Hematopoietic multipotent progenitor cell treated with erythropoietin and hydrocortisone succinate and interleukin-3 and kit ligand, for 4 days (in vitro differentiated cells): ENCODE data around the gene PPP3R1.

ENCODE experiments used
- DNase-seq: peaks from one replicate; pipeline ENCODE4 v3.0.0-alpha.2; 2015

Gene PPP3R1

GRCh38 chr2:68252400-68253218 is at the start of gene PPP3R1:
Gene PPP3R1 (minus strand): TSS chr2:68252532. CDS start chr2:68252127, 405 bp downstream.
- DNase-seq, result peak; percentile 98

GRCh38 chr2:68295516-68295915 is 43.2 kb upstream of the PPP3R1 start:
- peak; percentile 92 for DNase-seq

- DNase-seq, result no peak
Measured at GRCh38 chr2:68294913-68295312, 42.6 kb upstream of the PPP3R1 start.

- DNase-seq, result no peak
Measured at GRCh38 chr2:68294187-68294586, 41.9 kb upstream of the PPP3R1 start.

GRCh38 chr2:68293755-68294154 is 41.4 kb upstream of the PPP3R1 start:
- peak; percentile 35 for DNase-seq

- no peak for DNase-seq
Measured at GRCh38 chr2:68293024-68293423, 40.7 kb upstream of the PPP3R1 start.

GRCh38 chr2:68292108-68292710 is 39.9 kb upstream of the PPP3R1 start:
- DNase-seq, result peak; percentile 78

GRCh38 chr2:68291314-68291713 is 39.0 kb upstream of the PPP3R1 start:
- no peak for DNase-seq

- peak; percentile 68 for DNase-seq
Measured at GRCh38 chr2:68290901-68291300, 38.6 kb upstream of the PPP3R1 start.

- DNase-seq, result peak; percentile 93
Measured at GRCh38 chr2:68287580-68288441, 35.5 kb upstream of the PPP3R1 start.

GRCh38 chr2:68284896-68285295 is 32.6 kb upstream of the PPP3R1 start:
- DNase-seq, result no peak

- peak; percentile 78 for DNase-seq
Measured at GRCh38 chr2:68283419-68283812, 31.1 kb upstream of the PPP3R1 start.

- peak; percentile 68 for DNase-seq
Measured at GRCh38 chr2:68282811-68283418, 30.6 kb upstream of the PPP3R1 start.

- DNase-seq, result no peak
Measured at GRCh38 chr2:68280796-68281195, 28.5 kb upstream of the PPP3R1 start.

- DNase-seq, result no peak
Measured at GRCh38 chr2:68280348-68280747, 28.0 kb upstream of the PPP3R1 start.

GRCh38 chr2:68279691-68280090 is 27.4 kb upstream of the PPP3R1 start:
- no peak for DNase-seq

GRCh38 chr2:68278169-68278568 is 25.8 kb upstream of the PPP3R1 start:
- DNase-seq, result no peak

- no peak for DNase-seq
Measured at GRCh38 chr2:68274022-68274421, 21.7 kb upstream of the PPP3R1 start.

GRCh38 chr2:68272246-68272994 is 20.1 kb upstream of the PPP3R1 start:
- DNase-seq, result peak; percentile 69

GRCh38 chr2:68266655-68267054 is 14.3 kb upstream of the PPP3R1 start:
- no peak for DNase-seq

- DNase-seq, result no peak
Measured at GRCh38 chr2:68263632-68264031, 11.3 kb upstream of the PPP3R1 start.

- DNase-seq, result no peak
Measured at GRCh38 chr2:68258851-68259250, 6.5 kb upstream of the PPP3R1 start.
